GM21737 (cell line): ENCODE measurements around the gene SMLR1.

Experiments used
- ATAC-seq: cut with Tn5 transposase; IDR thresholded peaks from one replicate; pipeline ENCODE4 v1.9.1; 2021; ENCODE audit warnings: mild to moderate bottlenecking, moderate library complexity; ENCODE audit not compliant: unreplicated experiment

SMLR1 gene

DNA sequence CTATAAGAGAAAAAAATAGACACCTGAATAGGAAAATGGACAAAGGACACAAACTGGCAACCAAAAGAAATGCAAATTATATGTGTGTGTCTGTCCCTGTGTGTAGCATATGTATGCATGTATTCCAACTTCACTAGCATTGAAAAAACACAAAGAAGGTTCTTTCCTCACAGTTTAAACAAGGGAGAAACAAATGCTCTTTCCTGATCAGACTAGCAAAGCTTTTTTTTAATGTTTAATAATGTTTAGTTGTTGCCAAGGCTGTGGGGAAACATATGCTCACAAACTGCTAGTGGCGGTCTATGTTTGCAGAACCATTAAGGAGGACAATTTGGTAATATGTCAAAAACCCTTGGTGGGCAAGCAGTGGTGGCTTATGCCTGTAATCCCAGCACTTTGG lies 22.4 kb downstream of the SMLR1 start:
- no peak for ATAC-seq

DNA sequence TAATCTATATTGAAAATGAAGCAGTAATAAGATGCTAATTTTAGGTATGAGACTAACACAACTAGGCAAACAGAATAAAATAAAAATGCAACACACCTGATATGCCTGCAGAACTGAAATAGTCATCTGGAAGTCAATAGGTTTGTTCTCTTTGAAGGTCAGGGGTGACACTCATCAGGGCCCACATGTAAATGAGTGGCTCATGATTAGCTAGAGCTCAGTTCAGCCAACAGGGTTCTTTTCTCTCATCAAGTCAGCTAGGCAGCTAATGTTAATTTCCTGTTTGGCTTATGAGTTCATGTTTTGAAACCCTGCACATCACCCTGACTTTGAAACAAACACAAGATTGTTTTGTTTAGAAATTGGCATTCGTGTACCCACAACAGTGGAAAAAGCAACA lies 23.8 kb downstream of the SMLR1 start:
- no peak for ATAC-seq

DNA sequence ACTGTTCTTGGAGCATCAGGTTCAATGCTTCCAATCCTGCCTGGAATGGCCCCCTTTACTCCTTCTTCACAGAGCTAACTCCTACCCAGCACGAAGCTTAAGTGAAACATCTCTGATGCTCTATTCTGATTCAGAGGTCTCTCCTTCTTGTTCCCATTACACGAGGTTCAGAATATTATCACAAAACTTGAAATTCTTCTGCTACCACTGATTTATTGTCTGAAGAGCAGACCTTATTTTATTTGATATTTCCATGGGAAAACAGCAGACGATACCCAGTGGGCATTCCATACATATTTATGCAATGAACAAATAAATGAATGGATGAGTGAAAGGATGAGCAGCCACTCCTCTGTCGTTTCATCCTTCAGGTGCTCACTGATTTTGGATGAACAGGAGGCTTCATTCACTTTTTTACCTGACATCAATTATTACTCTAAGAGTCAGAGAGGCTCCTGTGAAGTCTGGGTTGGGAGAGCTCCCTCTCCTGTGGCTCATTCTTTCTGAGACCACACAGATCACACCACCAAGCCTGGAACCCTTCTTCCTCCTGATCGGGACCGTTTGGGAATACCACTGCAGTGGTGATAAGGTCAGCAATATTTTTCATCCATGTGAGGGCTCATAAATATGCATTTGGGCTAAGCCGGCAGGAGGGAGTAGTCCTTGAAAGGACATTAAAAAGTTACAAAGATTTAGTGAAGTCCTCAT lies 25.8 kb downstream of the SMLR1 start:
- no peak for ATAC-seq

DNA sequence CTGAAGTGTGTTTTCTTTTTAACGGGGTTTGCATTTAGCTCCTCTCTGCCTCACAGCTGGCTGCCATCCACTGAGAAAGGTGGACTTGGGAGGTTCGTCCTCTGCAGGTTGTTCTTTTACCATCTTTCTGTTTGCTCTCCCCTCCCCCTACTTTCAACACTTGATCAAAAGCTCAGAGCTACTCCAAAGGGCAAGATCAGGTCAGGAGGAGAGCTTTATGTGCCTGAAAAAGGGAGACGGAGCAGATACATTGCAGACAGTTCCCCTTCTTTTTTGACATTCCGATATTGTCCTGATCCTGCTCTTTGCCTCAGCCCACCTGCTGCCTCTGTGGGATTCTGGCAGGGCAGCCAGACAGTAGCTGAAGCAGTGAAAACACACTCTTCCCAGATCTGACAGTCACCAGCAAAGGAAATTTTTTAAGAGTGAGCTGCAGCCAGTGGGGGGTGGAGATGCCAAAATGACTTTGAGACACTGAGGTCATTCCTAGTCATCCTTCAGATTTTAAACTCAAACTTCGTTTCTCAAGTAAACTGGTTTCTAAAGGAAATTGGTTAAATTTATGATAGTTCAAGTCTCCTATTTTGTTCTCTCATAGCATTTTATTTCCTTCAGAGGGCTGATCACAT lies 26.5 kb downstream of the SMLR1 start:
- ATAC-seq: no peak

DNA sequence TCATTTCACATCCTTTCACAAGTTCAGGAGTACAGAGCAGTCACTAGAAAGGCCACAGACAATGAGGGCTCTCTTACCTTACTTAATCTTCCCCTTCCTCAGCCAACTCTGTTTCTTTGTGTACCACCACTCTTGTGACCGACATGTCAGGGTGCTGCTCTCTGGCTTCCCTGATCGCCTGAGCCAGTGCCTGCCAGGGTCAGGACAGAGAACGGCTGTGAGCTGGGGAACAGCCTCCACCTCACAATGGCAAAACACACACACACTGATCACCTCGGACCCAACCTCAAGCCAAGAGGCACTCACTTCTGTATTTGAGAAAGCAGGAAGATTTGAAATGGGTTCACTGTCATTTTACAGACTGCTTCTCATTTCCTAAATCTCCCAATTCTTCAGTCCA lies 30.8 kb downstream of the SMLR1 start:
- no peak for ATAC-seq

DNA sequence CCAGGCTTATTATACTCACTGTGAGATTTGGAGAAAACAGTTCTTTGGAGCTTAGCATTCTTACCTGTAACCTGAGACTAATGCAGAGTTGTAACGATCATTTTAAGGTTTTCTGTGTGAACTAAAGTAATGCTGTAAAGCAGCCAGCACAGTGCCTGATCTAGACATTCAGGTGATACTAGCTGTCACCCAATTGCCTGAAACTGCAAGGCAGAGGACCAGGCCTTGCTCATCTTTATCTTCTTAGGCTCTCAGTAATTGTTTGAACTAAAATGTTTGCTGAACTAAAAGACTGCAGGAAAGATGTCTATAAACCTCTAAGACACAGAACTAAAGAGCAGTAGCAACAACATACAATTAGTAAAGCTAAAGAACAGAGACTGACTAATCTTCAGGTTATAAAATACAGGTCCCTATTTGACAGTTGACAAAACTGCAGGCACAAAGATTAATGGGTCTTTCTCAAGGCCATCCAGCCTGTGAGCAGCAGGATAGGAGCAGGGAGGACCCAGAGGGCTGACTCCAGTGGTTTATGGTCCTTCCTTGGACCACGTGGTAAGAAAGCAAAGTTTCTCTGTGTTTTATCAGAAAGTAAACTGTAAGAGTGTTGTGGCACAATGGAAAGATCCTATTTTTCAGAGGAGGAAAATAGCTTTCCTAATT lies 31.4 kb downstream of the SMLR1 start:
- no peak for ATAC-seq

DNA sequence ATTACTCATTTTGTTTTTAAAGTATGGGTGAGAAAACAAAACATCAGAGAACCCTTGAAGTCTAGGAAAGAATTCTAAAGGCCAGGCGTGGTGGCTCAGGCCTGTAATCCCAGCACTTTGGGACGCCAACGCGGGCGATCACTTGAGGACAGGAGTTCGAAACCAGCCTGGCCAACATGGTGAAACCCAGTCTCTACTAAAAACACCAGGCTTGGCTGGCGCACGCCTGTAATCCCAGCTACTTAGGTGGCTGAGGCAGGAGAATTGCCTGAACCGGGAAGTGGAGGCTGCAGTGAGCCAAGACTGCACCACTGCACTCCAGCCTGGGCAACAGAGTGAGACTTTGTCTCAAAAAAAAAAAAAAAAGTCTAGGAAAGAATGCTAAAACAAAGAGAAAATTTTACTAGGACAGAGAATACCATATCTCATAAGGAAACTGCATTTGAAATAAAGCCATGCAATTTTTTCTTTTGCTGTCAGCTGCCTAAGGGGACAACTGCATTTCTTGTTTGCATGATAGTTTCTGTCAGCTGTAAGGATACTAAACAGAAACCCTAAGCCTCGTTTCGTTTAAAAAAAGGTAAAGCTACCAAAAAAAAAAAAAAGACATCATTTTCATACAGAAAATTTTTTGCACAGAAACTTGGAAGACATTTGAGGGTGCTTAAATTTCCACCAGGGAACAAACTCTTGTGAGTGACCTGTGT lies 32.1 kb downstream of the SMLR1 start:
- no peak for ATAC-seq

DNA sequence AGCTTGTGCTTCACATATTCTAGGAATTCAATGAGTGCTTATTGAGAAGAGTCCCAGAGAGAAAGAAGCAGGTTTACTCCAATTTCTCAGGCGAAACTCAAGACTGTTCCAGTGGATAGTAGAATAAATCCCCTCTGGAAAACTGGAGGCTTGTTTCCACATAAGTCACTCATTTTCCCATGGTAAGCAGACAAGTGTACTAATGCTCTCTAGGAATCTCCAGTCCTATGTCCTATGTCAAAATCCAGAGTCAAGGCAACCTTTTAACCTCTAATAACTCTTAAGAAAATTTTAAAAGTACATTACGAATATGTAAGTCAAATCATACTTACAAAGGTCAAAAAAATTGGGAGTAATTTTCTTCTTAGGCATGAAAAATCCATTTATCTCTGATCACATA lies 35.2 kb downstream of the SMLR1 start:
- ATAC-seq: no peak

DNA sequence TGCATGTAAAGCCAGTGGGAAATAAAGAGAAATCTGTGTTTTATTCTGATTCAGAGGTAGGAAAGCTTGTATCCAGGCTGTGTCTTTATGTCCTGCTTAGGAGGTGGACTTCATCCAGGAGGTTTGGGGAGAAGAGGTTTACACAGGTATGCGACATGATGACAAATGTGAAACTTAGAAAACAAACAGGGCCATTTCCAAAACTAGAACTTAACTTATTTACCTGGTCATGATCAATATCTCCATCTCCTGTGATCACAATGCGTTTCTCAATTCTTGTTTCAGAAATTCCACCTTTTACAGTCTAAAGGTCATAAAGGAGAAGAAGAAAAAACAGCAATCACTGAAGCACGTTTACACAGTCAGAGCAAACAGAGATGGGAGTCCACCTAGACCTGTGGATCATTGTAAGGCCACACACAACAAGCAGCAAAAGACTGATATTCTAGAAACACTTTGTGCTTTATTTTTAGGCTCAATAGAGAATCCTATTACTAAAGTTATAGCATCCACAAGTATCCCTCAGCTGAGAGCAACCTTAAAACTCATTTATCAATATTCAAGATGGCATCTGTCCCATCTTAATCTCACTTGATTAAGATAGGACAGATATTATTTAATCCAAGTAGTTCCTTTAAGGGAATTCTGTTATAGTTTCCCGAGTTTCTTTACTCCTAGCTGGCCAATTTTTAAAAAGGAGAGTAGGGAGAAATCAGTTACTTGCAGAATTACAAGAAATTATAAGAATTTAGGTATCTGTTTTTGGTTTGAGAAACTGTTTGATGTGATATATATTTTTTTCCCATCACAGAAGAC lies 36.4 kb downstream of the SMLR1 start:
- no peak for ATAC-seq

DNA sequence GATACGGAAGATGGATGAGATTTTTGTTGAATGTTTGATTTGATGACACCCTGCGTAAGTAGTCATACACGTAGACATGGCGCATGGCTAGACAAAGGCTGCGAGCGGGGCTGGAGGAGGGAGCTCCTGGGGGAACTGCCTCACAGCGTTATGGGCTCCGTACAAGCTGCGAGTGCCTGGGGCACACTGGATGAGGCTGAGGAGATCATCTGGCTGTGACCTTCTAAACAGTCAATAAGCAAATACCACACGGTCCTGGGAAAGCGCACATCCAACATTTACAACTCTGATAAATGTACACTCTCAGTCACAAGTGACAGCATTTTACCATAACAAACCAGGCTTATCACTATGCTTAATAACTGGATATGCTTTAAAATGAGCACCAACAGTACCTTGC lies 37.1 kb downstream of the SMLR1 start:
- no peak for ATAC-seq

DNA sequence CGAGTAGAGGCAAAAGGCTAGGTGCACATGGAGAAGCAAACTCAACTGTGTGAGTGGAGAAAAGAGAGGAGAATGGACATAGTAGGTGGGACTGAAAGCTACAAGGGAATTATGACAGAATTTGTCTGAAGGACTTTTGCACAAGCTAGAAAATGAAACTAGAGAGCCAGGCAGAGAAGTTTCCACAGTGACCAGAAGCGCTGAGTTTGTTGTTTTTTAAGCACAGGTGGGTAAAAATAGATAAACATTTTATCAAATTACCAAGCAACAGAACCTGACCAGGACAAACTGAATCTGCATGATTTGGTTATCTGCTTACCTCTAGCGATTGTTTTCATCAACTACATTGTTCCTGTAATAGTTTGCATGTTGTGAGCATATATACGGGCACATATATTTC lies 38.6 kb downstream of the SMLR1 start:
- no peak for ATAC-seq

DNA sequence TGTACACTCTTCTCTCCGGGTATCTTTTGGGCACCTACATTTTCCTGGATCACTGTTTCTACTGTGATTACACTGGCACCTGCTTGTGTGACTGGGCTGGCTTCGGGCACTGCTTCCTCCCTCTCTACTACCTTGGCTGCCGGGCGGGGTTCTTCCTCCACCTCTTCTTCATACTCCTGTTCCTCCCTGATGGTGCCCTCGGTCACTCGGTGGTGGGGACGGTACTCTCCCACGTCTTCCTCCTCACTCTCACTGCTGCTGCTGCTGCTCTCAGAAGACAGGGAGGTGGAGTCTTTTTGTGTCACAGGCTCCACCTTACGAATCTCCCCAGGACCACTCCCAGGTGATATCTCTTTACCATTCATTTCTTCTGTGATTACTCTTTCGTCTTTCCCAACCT lies 42.5 kb downstream of the SMLR1 start:
- ATAC-seq: no peak

DNA sequence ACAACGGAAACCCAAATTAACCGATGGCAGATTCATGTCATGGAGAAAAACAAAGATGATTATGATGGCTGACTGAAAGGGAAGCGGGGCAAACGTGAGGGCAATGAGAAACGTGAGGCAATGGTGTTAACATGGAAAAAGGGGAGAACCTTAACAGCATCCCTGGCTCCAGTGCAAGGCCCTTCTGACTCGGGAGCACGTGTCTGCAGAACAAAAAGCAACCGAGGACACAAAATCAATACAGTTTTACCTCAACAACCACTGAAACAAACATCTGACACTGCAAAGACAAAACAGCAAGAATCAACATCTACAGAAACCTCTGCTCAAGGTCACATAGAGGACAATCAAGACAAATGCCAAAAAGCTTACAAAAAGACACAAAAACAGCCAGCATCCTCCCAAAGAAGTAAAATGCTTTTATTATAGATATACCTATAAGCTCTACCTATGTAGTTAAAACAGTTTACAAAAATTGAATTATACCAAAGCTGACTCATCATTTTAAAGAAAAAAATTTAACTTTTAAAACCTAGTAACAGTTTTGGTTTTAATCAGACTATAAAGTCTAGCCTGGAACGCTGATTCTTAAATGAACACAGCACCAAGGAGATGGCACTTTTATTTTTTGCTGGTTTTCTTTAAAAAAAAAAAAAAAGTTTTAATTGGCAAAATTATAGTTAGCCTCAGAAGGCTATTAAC lies 43.1 kb downstream of the SMLR1 start:
- ATAC-seq: no peak

DNA sequence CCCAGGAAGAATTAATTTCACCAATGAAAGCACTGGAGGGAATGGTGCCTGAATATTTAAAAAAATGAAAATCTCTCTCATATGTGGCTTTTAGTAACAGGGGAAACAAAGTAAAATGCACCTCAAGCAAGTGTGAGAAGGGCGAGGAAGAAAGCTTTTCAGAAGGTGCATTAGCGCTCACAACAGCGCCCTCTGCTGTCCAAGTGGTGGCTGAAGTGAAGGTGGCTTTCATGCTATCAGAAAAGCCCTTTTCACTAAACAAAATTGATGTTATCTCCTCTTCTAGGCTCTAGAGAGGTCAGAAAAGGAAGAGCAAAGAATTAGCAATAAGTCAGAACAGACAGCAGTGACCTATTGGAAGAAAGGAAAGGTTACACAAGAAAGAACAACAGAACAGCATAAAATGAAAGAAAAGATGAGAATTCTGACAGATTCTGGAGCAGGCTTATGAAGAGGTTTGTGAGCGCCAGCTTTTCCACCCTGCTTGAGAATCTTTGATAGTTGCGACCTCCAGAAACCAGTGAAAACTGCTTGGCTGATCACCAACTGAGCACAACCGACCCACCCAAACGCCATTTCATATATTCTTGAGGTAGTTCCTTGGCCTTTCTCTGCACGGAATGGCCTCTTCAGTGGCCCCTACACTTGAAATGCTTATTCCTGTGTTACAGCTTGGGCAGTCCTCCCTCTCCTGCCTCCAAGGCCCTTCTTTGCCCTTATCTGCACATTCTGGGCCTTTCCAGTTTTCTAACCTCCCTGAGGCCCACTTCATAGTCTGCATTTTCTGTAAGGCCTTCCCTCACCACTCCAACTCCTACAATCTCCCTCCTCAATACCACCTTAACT lies 45.3 kb downstream of the SMLR1 start:
- ATAC-seq: peak; percentile 60

DNA sequence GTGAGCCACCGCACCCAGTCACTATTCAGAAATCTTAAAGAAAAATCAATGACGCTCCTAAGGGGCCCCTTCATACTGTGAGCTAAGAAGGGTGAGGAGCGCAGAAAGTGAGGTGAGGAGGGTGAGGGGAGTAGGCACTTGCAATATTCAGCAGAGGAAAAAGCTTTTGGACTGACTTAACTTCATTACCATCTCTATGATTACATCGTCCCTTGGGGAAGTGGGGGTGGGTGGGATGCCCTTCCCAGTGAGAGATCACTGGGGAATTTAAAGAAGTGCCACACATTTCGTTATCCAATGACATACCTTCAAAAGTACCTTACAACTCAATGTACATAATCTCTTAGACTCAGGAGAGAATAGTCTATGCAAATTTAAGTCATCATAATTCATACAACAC lies 46.5 kb downstream of the SMLR1 start:
- ATAC-seq: no peak

DNA sequence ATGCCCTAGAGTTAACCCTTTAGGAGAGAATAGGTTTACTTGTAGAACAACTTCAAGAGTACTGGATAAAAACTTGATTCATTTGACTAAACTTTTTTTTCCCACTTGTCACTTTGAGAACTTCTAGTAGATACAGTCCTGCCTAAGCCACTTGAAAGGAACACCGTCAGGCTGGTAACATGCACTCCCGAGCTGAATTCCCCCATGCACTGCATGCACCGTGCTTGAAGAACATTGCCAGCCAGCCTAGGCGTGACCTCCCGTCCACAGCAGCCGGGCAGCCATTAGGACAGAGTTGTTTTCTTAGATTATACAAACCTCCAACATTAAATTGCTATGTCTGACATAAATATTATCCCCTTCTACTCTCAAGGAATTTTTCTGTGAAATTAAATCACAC lies 52.6 kb downstream of the SMLR1 start:
- no peak for ATAC-seq

DNA sequence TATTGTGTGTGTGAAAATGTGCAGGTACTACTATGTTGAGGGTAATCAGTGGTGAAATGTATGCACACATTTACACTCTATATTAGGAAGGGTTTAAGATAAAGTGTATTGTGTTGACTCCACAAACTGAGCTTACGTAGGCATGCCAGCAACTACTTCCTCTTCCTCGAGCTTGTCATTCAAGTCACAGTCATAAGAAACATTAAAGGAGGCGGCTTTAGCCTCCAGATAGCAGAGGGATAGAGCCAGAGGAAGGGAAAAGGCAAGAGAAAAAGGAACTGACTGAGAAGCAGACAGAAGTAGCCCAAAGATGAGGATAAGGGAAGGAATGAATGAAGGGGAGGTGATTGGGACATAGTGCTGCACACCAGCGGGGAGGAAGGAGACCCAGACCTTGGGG lies 55.2 kb downstream of the SMLR1 start:
- ATAC-seq: no peak

DNA sequence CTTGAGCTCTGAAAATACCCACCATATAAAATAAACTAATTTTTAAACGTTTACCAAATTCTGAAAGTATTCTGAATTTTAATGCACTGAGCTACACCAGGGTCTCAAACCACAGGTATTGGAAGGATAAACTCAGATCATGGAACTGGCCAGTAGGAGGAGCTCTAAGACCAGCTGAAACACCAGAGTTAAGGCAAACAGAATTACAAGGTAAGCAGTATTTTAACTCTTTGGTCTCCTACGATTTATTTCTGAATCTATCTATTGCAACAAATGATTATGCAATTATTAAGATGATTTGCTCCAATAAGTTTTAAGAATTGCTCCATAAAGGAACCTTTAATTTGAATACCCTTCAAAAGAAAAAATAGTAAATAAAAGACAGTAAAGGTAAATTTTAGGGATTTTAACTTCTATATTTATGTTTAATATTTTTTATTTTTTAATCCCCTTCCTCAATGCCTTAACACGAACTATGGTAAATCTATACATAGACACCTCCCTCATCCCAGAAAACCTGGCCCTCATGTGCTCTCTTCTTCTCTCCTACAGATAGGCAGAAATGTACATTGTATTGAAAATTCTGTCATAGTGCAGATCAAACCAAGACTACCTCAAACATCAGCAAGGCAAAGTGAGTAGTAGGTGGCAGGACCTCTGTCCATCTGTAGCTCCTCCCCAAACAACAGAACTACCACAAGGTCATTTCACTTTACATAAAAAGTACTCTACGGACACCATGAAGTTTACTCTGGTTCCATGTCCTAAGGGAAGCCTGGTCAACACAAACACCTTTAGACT lies 58.4 kb downstream of the SMLR1 start:
- no peak for ATAC-seq
